ENCODE measurements around the gene KCNK1. TPM values are rescaled to one million over a fixed set of nuclear protein-coding genes. Genes with fewer than 3 reads are reported as not detected.
"Not testable (repeated sequence)": the region's sequence is repeated elsewhere in the genome, so short reads cannot be mapped to it uniquely, and the experiment has no call there.

Gene KCNK1
- total and polyA plus RNA-seq, 2 of the 13 experiments (the other 11 are each of a cell fraction or from before 2014, with no cell fraction given): not detected

DNA sequence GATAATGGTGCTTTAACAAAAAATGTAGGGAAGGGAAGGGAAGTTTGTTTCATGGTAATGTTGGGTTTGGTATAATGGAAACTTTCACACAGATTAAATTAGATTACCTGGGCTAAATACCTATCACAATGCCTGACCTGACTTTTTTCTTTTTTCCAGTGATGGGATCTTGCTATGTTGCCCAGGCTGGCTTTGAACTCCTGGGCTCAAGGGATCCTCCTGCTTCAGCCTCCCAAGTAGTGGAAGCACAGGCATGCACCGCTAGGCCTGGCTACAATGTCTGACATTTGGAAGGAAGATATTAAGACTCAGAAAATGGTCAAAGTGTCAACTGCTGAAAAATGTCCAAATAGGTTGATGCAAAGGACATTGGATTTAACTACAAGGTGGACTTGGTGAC, 67.4 kb downstream of the KCNK1 start:
- intact Hi-C loops (cut with micrococcal nuclease; ENCODE audit: unreplicated experiment): no loop called here
- POLR2A ChIA-PET: no interaction called here
- H3K9ac ChIP-seq (ENCODE audit: insufficient read depth, low read depth, low read length): no peak overlapping the region
- ATAC-seq (no peak), FAIRE-seq (no peak), DNase-seq (ENCODE audit: low spot score) (no peak)
- H3K36me3 ChIP-seq (replicated peaks in 1 of 2; ENCODE audit: control insufficient read depth in 1 of 2, insufficient read depth in 2 of 2, low read length in 2 of 2): no peaks in the 10 kb centered on the region
- no peaks in the 10 kb centered on the region for H3K27me3 ChIP-seq (ENCODE audit: control insufficient read depth in 1 of 2, insufficient read depth in 2 of 2, low read length in 2 of 2)
- no peak overlapping the region for H3K4me2 ChIP-seq (ENCODE audit: low read depth, low read length)
- H3K9me3 ChIP-seq (ENCODE audit: low read length): no peaks in the 10 kb centered on the region
- no peaks in the 10 kb centered on the region for H3K4me1 ChIP-seq (ENCODE audit: insufficient read depth, low read length)
- CTCF ChIA-PET (ENCODE audit: low intra/inter-chr PET ratio, low total read pairs): no interaction called here
- TF ChIP-seq FOSL2 (CRISPR knock-in tag; IDR thresholded peaks at IDR 0.05) (no peak), RCOR2 (CRISPR knock-in tag; IDR thresholded peaks at IDR 0.05) (no peak), YEATS4 (CRISPR knock-in tag; IDR thresholded peaks at IDR 0.05; ENCODE audit: borderline replicate concordance) (no peak), ZNF577 (CRISPR knock-in tag; IDR thresholded peaks at IDR 0.05; ENCODE audit: borderline replicate concordance, low read depth) (no peak), THAP9 (CRISPR knock-in tag; IDR thresholded peaks at IDR 0.05; ENCODE audit: borderline replicate concordance) (no peak), NCOR1 (IDR thresholded peaks at IDR 0.05; ENCODE audit: borderline replicate concordance, low read length) (no peak), SOX5 (CRISPR knock-in tag; IDR thresholded peaks at IDR 0.05; ENCODE audit: borderline replicate concordance) (no peak), IKZF1 (IDR thresholded peaks at IDR 0.05) (no peak), ZNF282 (IDR thresholded peaks at IDR 0.05; ENCODE audit: partially characterized antibody) (no peak), ZFP41 (CRISPR knock-in tag; IDR thresholded peaks at IDR 0.05; ENCODE audit: borderline replicate concordance) (no peak), TMF1 (CRISPR knock-in tag; IDR thresholded peaks at IDR 0.05; ENCODE audit: low read depth) (no peak), ZNF841 (CRISPR knock-in tag; IDR thresholded peaks at IDR 0.05; ENCODE audit: borderline replicate concordance) (no peak), RERE (CRISPR knock-in tag; IDR thresholded peaks at IDR 0.05; ENCODE audit: low read depth) (no peak)
- H3K4me3 ChIP-seq (replicated peaks in 1 of 3; ENCODE audit: insufficient read depth in 1 of 3, low read depth in 2 of 3, low read length in 3 of 3): no peak overlapping the region
- H4K20me1 ChIP-seq (ENCODE audit: insufficient read depth, low read length): no peaks in the 10 kb centered on the region
- no TSS peak for BruUV-seq (replicated peaks)
- no peaks in the 10 kb centered on the region for H3K79me2 ChIP-seq (ENCODE audit: insufficient read depth, low read length)
- in situ Hi-C loops (cut with HindIII; ENCODE audit: extremely low pct_ligation_motif_present, low pct_unique_long_range_greater_than_20kb): no loop called here
- H3K27ac ChIP-seq (ENCODE audit: extremely low read length, insufficient read depth, low read length): no peak overlapping the region
- H2AFZ ChIP-seq (ENCODE audit: low read length): no peak overlapping the region
- 45% methylated on average over 1 of the region's 1 CpG for WGBS (ENCODE audit: low lambda C conversion rate)

DNA sequence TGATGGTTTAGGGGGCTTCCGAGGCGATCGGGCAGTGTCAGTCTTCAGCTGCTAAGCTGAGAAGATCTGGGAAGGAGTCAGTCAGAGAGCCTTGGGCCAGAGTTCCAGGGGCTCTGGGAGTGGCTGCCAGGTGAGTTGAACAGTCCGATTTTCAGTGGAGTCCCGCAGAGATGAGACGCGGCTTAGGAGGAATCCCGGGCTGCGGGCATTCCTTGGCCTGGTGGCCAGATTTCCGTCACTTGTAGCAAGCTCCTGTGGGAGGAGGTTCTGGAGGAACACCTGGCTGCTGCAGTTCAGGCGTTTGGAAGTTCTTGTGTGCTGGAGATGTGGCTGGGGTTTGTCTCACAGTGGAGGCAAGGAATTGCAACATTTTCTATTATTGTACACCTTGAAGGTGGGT, 72.7 kb downstream of the KCNK1 start:
- H2AFZ ChIP-seq (ENCODE audit: low read length); H3K79me2 ChIP-seq (ENCODE audit: insufficient read depth, low read length); H3K27ac ChIP-seq (ENCODE audit: extremely low read length, insufficient read depth, low read length); BruUV-seq (replicated peaks); H3K4me2 ChIP-seq (ENCODE audit: low read depth, low read length); H3K9ac ChIP-seq (ENCODE audit: insufficient read depth, low read depth, low read length); H3K36me3 ChIP-seq (replicated peaks in 1 of 2; ENCODE audit: control insufficient read depth in 1 of 2, insufficient read depth in 2 of 2, low read length in 2 of 2); CTCF ChIA-PET (ENCODE audit: low intra/inter-chr PET ratio, low total read pairs); intact Hi-C loops (cut with micrococcal nuclease; ENCODE audit: unreplicated experiment); H3K9me3 ChIP-seq (ENCODE audit: low read length); H3K4me3 ChIP-seq (replicated peaks in 1 of 3; ENCODE audit: insufficient read depth in 1 of 3, low read depth in 2 of 3, low read length in 3 of 3); H4K20me1 ChIP-seq (ENCODE audit: insufficient read depth, low read length); H3K4me1 ChIP-seq (ENCODE audit: insufficient read depth, low read length); ATAC-seq; H3K27me3 ChIP-seq (ENCODE audit: control insufficient read depth in 1 of 2, insufficient read depth in 2 of 2, low read length in 2 of 2); in situ Hi-C loops (cut with HindIII; ENCODE audit: extremely low pct_ligation_motif_present, low pct_unique_long_range_greater_than_20kb); POLR2A ChIA-PET; FAIRE-seq; DNase-seq (ENCODE audit: low spot score): not testable (repeated sequence)
- 59% methylated on average over 7 of the region's 11 CpGs for WGBS (ENCODE audit: low lambda C conversion rate)
